HCT116 (cell line): ENCODE results near the gene NEDD4. TPM values are rescaled to one million over a fixed set of nuclear protein-coding genes. Genes with fewer than 3 reads are reported as not detected.
A peak's percentile ranks its signal among the peaks of the same experiment; 100 is the strongest.

Source experiments
- ATAC-seq: fragments of 200-7000 bp; cut with Tn5 transposase; 2 replicates; pipeline ENCODE4 v1.9.1; 2020; ENCODE audit warnings: mild to moderate bottlenecking, moderate library complexity
- BruUV-seq: library from RNA; stranded (reverse); fragments of 400-500 nt; replicated peaks from 2 replicates; lab custom pipeline; 2021; lab: Mats Ljungman, UMichigan
- CTCF ChIA-PET: fragments of 300-600 bp; sonication (Branson Sonifier 250); formaldehyde crosslinking; loops from one replicate; lab custom pipeline; 2021; ENCODE audit warnings: antibody characterized with exemption; lab: Charles Lee
- POLR2A ChIA-PET: fragments of 300-600, 350-600 bp; sonication (Branson Sonifier 250); formaldehyde crosslinking; loops from one replicate; lab custom pipeline; 2021; ENCODE audit warnings: antibody characterized with exemption; lab: Charles Lee
- RAD21 ChIA-PET, 2 experiments: fragments of 300-600 bp; sonication (Branson Sonifier 250); formaldehyde crosslinking; loops; one replicate each; lab custom pipeline; 2023; ENCODE audit warnings: low total read pairs in 2 of 2; ENCODE audit not compliant: uncharacterized antibody in 2 of 2, unreplicated experiment in 2 of 2, low non-redundant PET in 1 of 2; lab: Charles Lee
- DNase-seq: peaks from one replicate; pipeline ENCODE4 v3.0.0-alpha.2; 2010; ENCODE audit warnings: low read depth, low spot score
- H2AFZ ChIP-seq: fragments of 200-600 bp; shearing (Covaris generic), sonication (generic); 2 replicates; pipeline ENCODE4 v1.6.1; 2017; ENCODE audit warnings: low read depth, mixed run types, mixed read lengths, antibody characterized with exemption, low read length; ENCODE audit not compliant: poor library complexity, severe bottlenecking
- H3K27ac ChIP-seq: 2 replicates; pipeline ENCODE4 v1.5.1; 2012; ENCODE audit warnings: low read depth, low read length
- H3K27me3 ChIP-seq: fragments of 200-600 bp; sonication (generic); 2 replicates; pipeline ENCODE4 v1.6.1; 2016; ENCODE audit warnings: mixed run types, low read length, mixed read lengths; ENCODE audit not compliant: insufficient read depth
- H3K36me3 ChIP-seq, 2 experiments: fragments of 200-500 bp in 1 of 2; fragments of 200-600 bp in 1 of 2; sonication (Bioruptor generic) in 1 of 2; sonication (generic) in 1 of 2; 2 replicates each; pipeline versions ENCODE4 v1.5.1 to v1.6.1; 2014 to 2016; ENCODE audit warnings: low read length in 2 of 2, inconsistent platforms in 1 of 2, mixed read lengths in 1 of 2, mixed run types in 1 of 2; ENCODE audit not compliant: insufficient read depth in 2 of 2, control insufficient read depth in 1 of 2
- H3K4me1 ChIP-seq, 2 experiments: fragments of 200-600 bp in 1 of 2; sonication (generic) in 1 of 2; 2 replicates each; pipeline versions ENCODE4 v1.5.1 to v1.6.1; 2012 to 2017; ENCODE audit warnings: low read length in 2 of 2, inconsistent platforms in 1 of 2, mild to moderate bottlenecking in 1 of 2, mixed read lengths in 1 of 2, mixed run types in 1 of 2, moderate library complexity in 1 of 2; ENCODE audit not compliant: insufficient read depth in 2 of 2, control insufficient read depth in 1 of 2
- H3K4me2 ChIP-seq: fragments of 200-600 bp; sonication (generic); 2 replicates; pipeline ENCODE4 v1.6.1; 2017; ENCODE audit warnings: mixed run types, low read length, mixed read lengths
- H3K4me3 ChIP-seq, 2 experiments: fragments of 200-600 bp in 1 of 2; sonication (generic) in 1 of 2; replicated peaks in 1 of 2; 2 replicates each; pipeline ENCODE4 v1.5.1; 2011 to 2016; ENCODE audit warnings: low read length in 2 of 2, control low read depth in 1 of 2, low read depth in 1 of 2, mild to moderate bottlenecking in 1 of 2, mixed read lengths in 1 of 2, mixed run types in 1 of 2
- H3K79me2 ChIP-seq: fragments of 200-600 bp; sonication (generic); 2 replicates; pipeline ENCODE4 v1.6.1; 2017; ENCODE audit warnings: mild to moderate bottlenecking, mixed run types, low read length, moderate library complexity, mixed read lengths; ENCODE audit not compliant: insufficient read depth
- H3K9ac ChIP-seq: fragments of 200-600 bp; sonication (generic); 2 replicates; pipeline ENCODE4 v1.6.1; 2016; ENCODE audit warnings: low read length, mixed read lengths
- H3K9me2 ChIP-seq: fragments of 200-600 bp; sonication (generic), shearing (Covaris generic); 2 replicates; pipeline ENCODE4 v1.6.1; 2017; ENCODE audit warnings: mixed run types, mild to moderate bottlenecking, moderate library complexity; ENCODE audit not compliant: insufficient read depth
- H3K9me3 ChIP-seq, 2 experiments: fragments of 200-500 bp in 1 of 2; fragments of 200-600 bp in 1 of 2; sonication (Bioruptor generic) in 1 of 2; sonication (generic) in 1 of 2; 2 replicates each; pipeline ENCODE4 v1.6.1; 2014 to 2017; ENCODE audit warnings: low read length in 2 of 2, mixed read lengths in 2 of 2, inconsistent platforms in 1 of 2, low read depth in 1 of 2, mild to moderate bottlenecking in 1 of 2, mixed run types in 1 of 2, moderate library complexity in 1 of 2; ENCODE audit not compliant: control insufficient read depth in 1 of 2, insufficient read depth in 1 of 2
- H4K20me1 ChIP-seq: fragments of 200-600 bp; sonication (generic), shearing (Covaris generic); 2 replicates; pipeline ENCODE4 v1.6.1; 2017; ENCODE audit warnings: mixed run types, mild to moderate bottlenecking, moderate library complexity; ENCODE audit not compliant: insufficient read depth
- CBX3 ChIP-seq: IDR thresholded peaks from 2 replicates; pipeline ENCODE4 v1.6.1; 2012; ENCODE audit warnings: low read depth
- EGR1 ChIP-seq: IDR thresholded peaks from 2 replicates; pipeline ENCODE4 v1.6.1; 2012; ENCODE audit warnings: low read depth
- EZH2 ChIP-seq: fragments of 200-600 bp; sonication (generic); IDR thresholded peaks from 2 replicates; pipeline ENCODE4 v1.6.1; 2017; ENCODE audit warnings: antibody characterized with exemption, mixed run types
- EZH2phosphoT487 ChIP-seq: fragments of 200-600 bp; IDR thresholded peaks from 2 replicates; pipeline ENCODE4 v1.6.1; 2018; ENCODE audit warnings: antibody characterized with exemption, borderline replicate concordance
- FOSL1 ChIP-seq: IDR thresholded peaks from 2 replicates; pipeline ENCODE4 v1.6.1; 2012; ENCODE audit warnings: low read depth
- MAX ChIP-seq: IDR thresholded peaks from 2 replicates; pipeline ENCODE4 v1.6.1; 2012
- POLR2A ChIP-seq: IDR thresholded peaks from 2 replicates; pipeline ENCODE4 v1.7.0; 2011; ENCODE audit warnings: borderline replicate concordance; ENCODE audit not compliant: insufficient read depth, insufficient read length; ENCODE audit errors: extremely low read depth
- POLR2AphosphoS5 ChIP-seq: IDR thresholded peaks from 2 replicates; pipeline ENCODE4 v1.6.1; 2011; ENCODE audit warnings: mild to moderate bottlenecking, low read depth, low read length, moderate library complexity
- RAD21 ChIP-seq: IDR thresholded peaks from 2 replicates; pipeline ENCODE4 v1.6.1; 2012; ENCODE audit warnings: low read depth, mild to moderate bottlenecking
- SP1 ChIP-seq: IDR thresholded peaks from 2 replicates; pipeline ENCODE4 v1.6.1; 2012; ENCODE audit warnings: low read depth
- SRF ChIP-seq: IDR thresholded peaks from 2 replicates; pipeline ENCODE4 v1.6.1; 2012; ENCODE audit warnings: low read depth
- TCF7L2 ChIP-seq: IDR thresholded peaks from 2 replicates; pipeline ENCODE4 v1.7.0; 2011; ENCODE audit warnings: borderline replicate concordance, inconsistent platforms; ENCODE audit not compliant: insufficient read depth, insufficient read length; ENCODE audit errors: extremely low read depth
- YY1 ChIP-seq: IDR thresholded peaks from 2 replicates; pipeline ENCODE4 v1.6.1; 2011; ENCODE audit warnings: low read length, low read depth, moderate library complexity, mild to moderate bottlenecking; ENCODE audit not compliant: insufficient replicate concordance; ENCODE audit errors: extremely low read depth
- ZNF274 ChIP-seq: fragments of 200-500 bp; sonication (Bioruptor generic); IDR thresholded peaks from 2 replicates; pipeline ENCODE4 v1.6.1; 2014; ENCODE audit warnings: mild to moderate bottlenecking, low read depth, low read length, inconsistent platforms
- intact Hi-C: fragments of 100-400 bp; cut with micrococcal nuclease; formaldehyde crosslinking; loops from 2 replicates; pipeline ENCODE4 v1.10.0; 2022
- total RNA-seq: library from RNA; stranded (reverse); gene quantifications from one replicate; pipeline ENCODE4 v1.2.1, GENCODE V29; 2021; ENCODE audit not compliant: unreplicated experiment
- TF ChIP-seq, protein P1 (sequence below), 3 experiments: fragments of 200-600 bp in 1 of 3; sonication (generic) in 1 of 3; IDR thresholded peaks in 2 of 3; conservative IDR thresholded peaks in 1 of 3; 2 replicates each; pipeline ENCODE4 v1.5.1; 2012 to 2017; ENCODE audit warnings: low read depth in 2 of 3, low read length in 2 of 3, antibody characterized with exemption in 1 of 3, borderline replicate concordance in 1 of 3, control low read depth in 1 of 3, mild to moderate bottlenecking in 1 of 3, mixed read lengths in 1 of 3, mixed run types in 1 of 3, moderate library complexity in 1 of 3; ENCODE audit not compliant: insufficient read depth in 1 of 3
- TF ChIP-seq, protein P2 (sequence below): IDR thresholded peaks from 2 replicates; pipeline ENCODE4 v1.6.1; 2012; ENCODE audit warnings: low read depth
- TF ChIP-seq, protein P3 (sequence below): IDR thresholded peaks from 2 replicates; pipeline ENCODE4 v1.6.1; 2011; ENCODE audit warnings: mild to moderate bottlenecking, low read length, moderate library complexity; ENCODE audit not compliant: insufficient replicate concordance; ENCODE audit errors: extremely low read depth

The NEDD4 gene
- total RNA-seq, 1 experiment from 2014 or later, result 13.7 TPM

GRCh38 chr15:55799291-55800212 lies 193.9 kb downstream of the NEDD4 start:
- RAD21 ChIA-PET, result no interaction called here
- no peaks in the 10 kb centered on the region for H3K79me2 ChIP-seq
- no peak overlapping the region for H3K27ac ChIP-seq
- CTCF ChIA-PET, result interaction anchor here (0.7 to 6.6 kb wide), 8 partner anchors 11 to 360 kb away, joined by 3 to 53 read pairs (median 3); no protein-coding TSS in a partner anchor
- peaks cover 0 to 8% of the 10 kb centered on the region in 2 experiments; a peak in 2 of 4 replicates for H3K4me1 ChIP-seq
- H3K9ac ChIP-seq, result no peak overlapping the region
- H3K4me2 ChIP-seq, result peak overlapping the region; percentile 35; the same call in 1 of the 2 replicates
- H3K36me3 ChIP-seq, result no peaks in the 10 kb centered on the region
- POLR2A ChIA-PET, result no interaction called here
- no peaks in the 10 kb centered on the region for H3K9me3 ChIP-seq
- no TSS peak for BruUV-seq
- H3K27me3 ChIP-seq, result no peaks in the 10 kb centered on the region
- H4K20me1 ChIP-seq, result no peaks in the 10 kb centered on the region
- peak overlapping the region; percentile 100 for H2AFZ ChIP-seq
- no peak overlapping the region for H3K4me3 ChIP-seq
- peak; percentile 32 for DNase-seq
- intact Hi-C loops, result loop anchor here (1.0 to 10.0 kb wide), 2 partner anchors 151 to 275 kb away; no protein-coding TSS in a partner anchor
- ATAC-seq, result peak; percentile 86
- no peaks in the 10 kb centered on the region for H3K9me2 ChIP-seq
- no peak for TF ChIP-seq FOSL1
- 0 out of 2 replicates have a peak, but pooled peaks have one; percentile 37 for TF ChIP-seq CBX3
- TF ChIP-seq, protein P1, sequence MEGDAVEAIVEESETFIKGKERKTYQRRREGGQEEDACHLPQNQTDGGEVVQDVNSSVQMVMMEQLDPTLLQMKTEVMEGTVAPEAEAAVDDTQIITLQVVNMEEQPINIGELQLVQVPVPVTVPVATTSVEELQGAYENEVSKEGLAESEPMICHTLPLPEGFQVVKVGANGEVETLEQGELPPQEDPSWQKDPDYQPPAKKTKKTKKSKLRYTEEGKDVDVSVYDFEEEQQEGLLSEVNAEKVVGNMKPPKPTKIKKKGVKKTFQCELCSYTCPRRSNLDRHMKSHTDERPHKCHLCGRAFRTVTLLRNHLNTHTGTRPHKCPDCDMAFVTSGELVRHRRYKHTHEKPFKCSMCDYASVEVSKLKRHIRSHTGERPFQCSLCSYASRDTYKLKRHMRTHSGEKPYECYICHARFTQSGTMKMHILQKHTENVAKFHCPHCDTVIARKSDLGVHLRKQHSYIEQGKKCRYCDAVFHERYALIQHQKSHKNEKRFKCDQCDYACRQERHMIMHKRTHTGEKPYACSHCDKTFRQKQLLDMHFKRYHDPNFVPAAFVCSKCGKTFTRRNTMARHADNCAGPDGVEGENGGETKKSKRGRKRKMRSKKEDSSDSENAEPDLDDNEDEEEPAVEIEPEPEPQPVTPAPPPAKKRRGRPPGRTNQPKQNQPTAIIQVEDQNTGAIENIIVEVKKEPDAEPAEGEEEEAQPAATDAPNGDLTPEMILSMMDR (IDR thresholded peaks at IDR 0.05 in 2 of 3, conservative IDR thresholded peaks at IDR 0.05 in 1 of 3; ENCODE audit: borderline replicate concordance in 1 of 3, insufficient read depth in 1 of 3, low read depth in 2 of 3, low read length in 2 of 3), result peak; percentile 72 to 83 (median 74)
- no peak for TF ChIP-seq ZNF274
- TF ChIP-seq, protein P2, sequence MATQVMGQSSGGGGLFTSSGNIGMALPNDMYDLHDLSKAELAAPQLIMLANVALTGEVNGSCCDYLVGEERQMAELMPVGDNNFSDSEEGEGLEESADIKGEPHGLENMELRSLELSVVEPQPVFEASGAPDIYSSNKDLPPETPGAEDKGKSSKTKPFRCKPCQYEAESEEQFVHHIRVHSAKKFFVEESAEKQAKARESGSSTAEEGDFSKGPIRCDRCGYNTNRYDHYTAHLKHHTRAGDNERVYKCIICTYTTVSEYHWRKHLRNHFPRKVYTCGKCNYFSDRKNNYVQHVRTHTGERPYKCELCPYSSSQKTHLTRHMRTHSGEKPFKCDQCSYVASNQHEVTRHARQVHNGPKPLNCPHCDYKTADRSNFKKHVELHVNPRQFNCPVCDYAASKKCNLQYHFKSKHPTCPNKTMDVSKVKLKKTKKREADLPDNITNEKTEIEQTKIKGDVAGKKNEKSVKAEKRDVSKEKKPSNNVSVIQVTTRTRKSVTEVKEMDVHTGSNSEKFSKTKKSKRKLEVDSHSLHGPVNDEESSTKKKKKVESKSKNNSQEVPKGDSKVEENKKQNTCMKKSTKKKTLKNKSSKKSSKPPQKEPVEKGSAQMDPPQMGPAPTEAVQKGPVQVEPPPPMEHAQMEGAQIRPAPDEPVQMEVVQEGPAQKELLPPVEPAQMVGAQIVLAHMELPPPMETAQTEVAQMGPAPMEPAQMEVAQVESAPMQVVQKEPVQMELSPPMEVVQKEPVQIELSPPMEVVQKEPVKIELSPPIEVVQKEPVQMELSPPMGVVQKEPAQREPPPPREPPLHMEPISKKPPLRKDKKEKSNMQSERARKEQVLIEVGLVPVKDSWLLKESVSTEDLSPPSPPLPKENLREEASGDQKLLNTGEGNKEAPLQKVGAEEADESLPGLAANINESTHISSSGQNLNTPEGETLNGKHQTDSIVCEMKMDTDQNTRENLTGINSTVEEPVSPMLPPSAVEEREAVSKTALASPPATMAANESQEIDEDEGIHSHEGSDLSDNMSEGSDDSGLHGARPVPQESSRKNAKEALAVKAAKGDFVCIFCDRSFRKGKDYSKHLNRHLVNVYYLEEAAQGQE, result no peak
- TF ChIP-seq RAD21, result peak; percentile 82
- peak; percentile 94 for TF ChIP-seq YY1
- TF ChIP-seq SP1, result no peak
- no peak for TF ChIP-seq MAX
- TF ChIP-seq, protein P3, sequence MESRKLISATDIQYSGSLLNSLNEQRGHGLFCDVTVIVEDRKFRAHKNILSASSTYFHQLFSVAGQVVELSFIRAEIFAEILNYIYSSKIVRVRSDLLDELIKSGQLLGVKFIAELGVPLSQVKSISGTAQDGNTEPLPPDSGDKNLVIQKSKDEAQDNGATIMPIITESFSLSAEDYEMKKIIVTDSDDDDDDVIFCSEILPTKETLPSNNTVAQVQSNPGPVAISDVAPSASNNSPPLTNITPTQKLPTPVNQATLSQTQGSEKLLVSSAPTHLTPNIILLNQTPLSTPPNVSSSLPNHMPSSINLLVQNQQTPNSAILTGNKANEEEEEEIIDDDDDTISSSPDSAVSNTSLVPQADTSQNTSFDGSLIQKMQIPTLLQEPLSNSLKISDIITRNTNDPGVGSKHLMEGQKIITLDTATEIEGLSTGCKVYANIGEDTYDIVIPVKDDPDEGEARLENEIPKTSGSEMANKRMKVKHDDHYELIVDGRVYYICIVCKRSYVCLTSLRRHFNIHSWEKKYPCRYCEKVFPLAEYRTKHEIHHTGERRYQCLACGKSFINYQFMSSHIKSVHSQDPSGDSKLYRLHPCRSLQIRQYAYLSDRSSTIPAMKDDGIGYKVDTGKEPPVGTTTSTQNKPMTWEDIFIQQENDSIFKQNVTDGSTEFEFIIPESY, result no peak
- no peak for TF ChIP-seq EGR1
- TF ChIP-seq SRF, result no peak
- TF ChIP-seq POLR2A, result no peak
- no peak for TF ChIP-seq TCF7L2
- TF ChIP-seq POLR2AphosphoS5, result no peak
- TF ChIP-seq EZH2, result no peak
- TF ChIP-seq EZH2phosphoT487, result no peak
